B cell (primary cell): ENCODE data around the gene ZEB2.

Experiments
- EZH2 ChIP-seq: IDR thresholded peaks from 2 replicates; pipeline ENCODE4 v1.6.1; 2012; ENCODE audit warnings: borderline replicate concordance, low read depth, mild to moderate bottlenecking, moderate library complexity, low read length; ENCODE audit not compliant: insufficient read depth, poor library complexity, severe bottlenecking
- TF ChIP-seq, protein P1 (sequence below): fragments of 200-600 bp; IDR thresholded peaks from one replicate; pipeline ENCODE4 v1.8.0; 2022; ENCODE audit warnings: antibody characterized with exemption, mild to moderate bottlenecking

DNA sequence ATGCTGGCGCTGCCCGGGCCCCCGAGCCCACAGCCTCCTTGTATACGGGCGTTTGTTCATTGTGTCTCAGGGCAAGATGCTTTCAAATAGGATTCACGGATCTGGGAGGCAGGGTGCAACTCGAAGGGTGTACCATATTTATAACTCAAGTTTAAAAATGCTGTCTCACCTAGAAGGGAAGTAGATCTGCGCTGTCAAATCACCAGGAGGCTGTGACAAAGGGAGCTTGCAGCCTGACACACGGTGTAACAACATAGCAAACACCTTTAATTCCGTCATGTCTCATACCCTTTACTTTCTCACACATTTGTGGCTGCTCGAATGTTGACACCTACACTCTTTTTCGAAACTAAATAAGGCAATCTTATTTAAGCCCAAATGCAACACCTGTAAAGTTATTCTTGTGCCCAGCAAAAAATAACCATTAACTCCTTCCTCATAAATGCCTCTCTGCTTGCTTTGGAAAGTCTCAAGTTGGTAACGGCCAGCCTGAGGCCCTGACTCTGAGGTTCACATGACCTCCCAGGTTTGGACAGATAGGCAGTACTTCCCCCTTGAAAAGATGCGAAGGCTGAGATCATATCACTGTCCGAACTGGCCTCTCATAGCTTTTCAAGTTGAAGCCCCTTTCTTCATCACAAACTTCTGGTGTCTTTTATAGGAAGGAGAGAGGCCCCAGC, 11.6 kb downstream of the ZEB2 start:
- TF ChIP-seq, protein P1, sequence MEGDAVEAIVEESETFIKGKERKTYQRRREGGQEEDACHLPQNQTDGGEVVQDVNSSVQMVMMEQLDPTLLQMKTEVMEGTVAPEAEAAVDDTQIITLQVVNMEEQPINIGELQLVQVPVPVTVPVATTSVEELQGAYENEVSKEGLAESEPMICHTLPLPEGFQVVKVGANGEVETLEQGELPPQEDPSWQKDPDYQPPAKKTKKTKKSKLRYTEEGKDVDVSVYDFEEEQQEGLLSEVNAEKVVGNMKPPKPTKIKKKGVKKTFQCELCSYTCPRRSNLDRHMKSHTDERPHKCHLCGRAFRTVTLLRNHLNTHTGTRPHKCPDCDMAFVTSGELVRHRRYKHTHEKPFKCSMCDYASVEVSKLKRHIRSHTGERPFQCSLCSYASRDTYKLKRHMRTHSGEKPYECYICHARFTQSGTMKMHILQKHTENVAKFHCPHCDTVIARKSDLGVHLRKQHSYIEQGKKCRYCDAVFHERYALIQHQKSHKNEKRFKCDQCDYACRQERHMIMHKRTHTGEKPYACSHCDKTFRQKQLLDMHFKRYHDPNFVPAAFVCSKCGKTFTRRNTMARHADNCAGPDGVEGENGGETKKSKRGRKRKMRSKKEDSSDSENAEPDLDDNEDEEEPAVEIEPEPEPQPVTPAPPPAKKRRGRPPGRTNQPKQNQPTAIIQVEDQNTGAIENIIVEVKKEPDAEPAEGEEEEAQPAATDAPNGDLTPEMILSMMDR: no peak
- no peak for TF ChIP-seq EZH2
